Transverse colon (tissue), 3 donors: ENCODE measurements around the gene SKOR2.

Source experiments
- EP300 ChIP-seq: sonication (generic); formaldehyde crosslinking; IDR thresholded peaks from one replicate; pipeline ENCODE4 v1.6.1; 2017; ENCODE audit warnings: antibody characterized with exemption, low read depth
- POLR2A ChIP-seq: fragments of 450-650 bp; IDR thresholded peaks from one replicate; pipeline ENCODE4 v1.6.1; 2016; ENCODE audit warnings: antibody characterized with exemption, mild to moderate bottlenecking, moderate library complexity
- TF ChIP-seq, protein P1 (sequence below), 5 experiments: fragments of 200-600 bp in 3 of 5; fragments of 450-650 bp in 2 of 5; sonication (generic) in 3 of 5; IDR thresholded peaks; 1 replicate in 2 of 5; 2 replicates in 3 of 5; pipeline ENCODE4 v1.5.1; 2016 to 2017; ENCODE audit warnings: antibody characterized with exemption in 5 of 5, inconsistent platforms in 3 of 5, mild to moderate bottlenecking in 2 of 5, moderate library complexity in 1 of 5

DNA sequence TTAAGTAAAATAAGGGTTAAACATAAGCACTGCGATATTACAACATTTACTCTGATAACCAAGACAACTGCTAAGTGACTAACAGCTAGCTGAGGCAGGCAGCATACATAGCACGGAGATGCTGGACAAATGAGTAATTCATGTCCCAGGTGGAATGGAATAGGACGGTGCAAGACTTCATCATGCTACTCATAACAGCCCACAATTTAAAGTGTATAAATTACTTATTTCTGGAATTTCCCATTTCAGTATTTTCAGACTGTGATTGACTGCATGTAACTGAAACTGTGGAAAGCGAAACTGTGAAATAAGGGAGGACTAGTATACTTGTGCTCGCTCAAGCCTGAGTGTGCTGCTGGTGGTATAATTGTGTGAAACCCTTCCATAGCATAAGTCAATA lies 88.2 kb downstream of the SKOR2 start:
- TF ChIP-seq, protein P1, sequence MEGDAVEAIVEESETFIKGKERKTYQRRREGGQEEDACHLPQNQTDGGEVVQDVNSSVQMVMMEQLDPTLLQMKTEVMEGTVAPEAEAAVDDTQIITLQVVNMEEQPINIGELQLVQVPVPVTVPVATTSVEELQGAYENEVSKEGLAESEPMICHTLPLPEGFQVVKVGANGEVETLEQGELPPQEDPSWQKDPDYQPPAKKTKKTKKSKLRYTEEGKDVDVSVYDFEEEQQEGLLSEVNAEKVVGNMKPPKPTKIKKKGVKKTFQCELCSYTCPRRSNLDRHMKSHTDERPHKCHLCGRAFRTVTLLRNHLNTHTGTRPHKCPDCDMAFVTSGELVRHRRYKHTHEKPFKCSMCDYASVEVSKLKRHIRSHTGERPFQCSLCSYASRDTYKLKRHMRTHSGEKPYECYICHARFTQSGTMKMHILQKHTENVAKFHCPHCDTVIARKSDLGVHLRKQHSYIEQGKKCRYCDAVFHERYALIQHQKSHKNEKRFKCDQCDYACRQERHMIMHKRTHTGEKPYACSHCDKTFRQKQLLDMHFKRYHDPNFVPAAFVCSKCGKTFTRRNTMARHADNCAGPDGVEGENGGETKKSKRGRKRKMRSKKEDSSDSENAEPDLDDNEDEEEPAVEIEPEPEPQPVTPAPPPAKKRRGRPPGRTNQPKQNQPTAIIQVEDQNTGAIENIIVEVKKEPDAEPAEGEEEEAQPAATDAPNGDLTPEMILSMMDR (IDR thresholded peaks at IDR 0.05) = no peak
- TF ChIP-seq POLR2A (no peak), EP300 (no peak)
